GM12892 (cell line): ENCODE data around the gene SLC2A9.

ENCODE experiments used
- POLR2A ChIP-seq: IDR thresholded peaks from 2 replicates; pipeline ENCODE4 v1.6.1; 2011; ENCODE audit warnings: low read depth, low read length, control low read depth
- POLR2AphosphoS5 ChIP-seq: IDR thresholded peaks from 2 replicates; pipeline ENCODE4 v1.6.1; 2011; ENCODE audit warnings: low read depth, low read length, control low read depth

DNA sequence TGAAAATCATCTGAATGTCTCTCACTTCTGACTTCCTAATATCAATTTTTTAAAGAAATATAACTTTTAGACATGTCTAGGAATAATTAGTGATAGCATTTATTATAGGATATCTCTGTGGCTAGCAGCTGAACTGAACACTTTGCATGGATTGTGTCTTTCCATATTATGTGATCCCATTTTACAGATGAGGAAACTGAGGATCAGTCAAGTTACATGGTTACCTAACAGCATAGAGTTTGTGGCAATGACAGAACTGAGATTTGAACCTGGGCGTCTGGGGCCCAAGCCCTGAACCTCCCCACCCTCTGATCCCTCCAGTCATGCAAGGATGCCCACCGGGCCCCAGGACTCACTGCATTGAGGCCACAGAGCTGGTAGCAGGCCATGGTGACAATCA lies 101.3 kb downstream of the SLC2A9 start:
- no peak for TF ChIP-seq POLR2AphosphoS5
- no peak for TF ChIP-seq POLR2A
